T47D (cell line): ENCODE measurements around the gene NIPBL.
A peak's percentile ranks its signal among the peaks of the same experiment; 100 is the strongest.
"Not testable (repeated sequence)": the region's sequence is repeated elsewhere in the genome, so short reads cannot be mapped to it uniquely, and the experiment has no call there.

Experiments used
- DNase-seq, 2 experiments: peaks; one replicate each; pipeline versions ENCODE4 v3.0.0 to v3.0.0-alpha.2; 2011 to 2012; ENCODE audit warnings: low read depth in 1 of 2, low spot score in 1 of 2
- JUND ChIP-seq: IDR thresholded peaks from 2 replicates; pipeline ENCODE4 v1.6.1; 2012; ENCODE audit warnings: low read depth
- in situ Hi-C: cut with HindIII; loops from 2 replicates; pipeline ENCODE4 v1.10.0; 2016; ENCODE audit warnings: low sequenced_read_pairs, low pct_unique_long_range_greater_than_20kb

The NIPBL gene

GRCh38 chr5:37002176-37002751, 125.7 kb downstream of the NIPBL start:
- no peak for TF ChIP-seq JUND
- in situ Hi-C loops, result no loop called here
- no peak for DNase-seq

GRCh38 chr5:37005252-37005651, 128.7 kb downstream of the NIPBL start:
- in situ Hi-C loops, result no loop called here
- no peak for TF ChIP-seq JUND
- DNase-seq, result no peak

DNA sequence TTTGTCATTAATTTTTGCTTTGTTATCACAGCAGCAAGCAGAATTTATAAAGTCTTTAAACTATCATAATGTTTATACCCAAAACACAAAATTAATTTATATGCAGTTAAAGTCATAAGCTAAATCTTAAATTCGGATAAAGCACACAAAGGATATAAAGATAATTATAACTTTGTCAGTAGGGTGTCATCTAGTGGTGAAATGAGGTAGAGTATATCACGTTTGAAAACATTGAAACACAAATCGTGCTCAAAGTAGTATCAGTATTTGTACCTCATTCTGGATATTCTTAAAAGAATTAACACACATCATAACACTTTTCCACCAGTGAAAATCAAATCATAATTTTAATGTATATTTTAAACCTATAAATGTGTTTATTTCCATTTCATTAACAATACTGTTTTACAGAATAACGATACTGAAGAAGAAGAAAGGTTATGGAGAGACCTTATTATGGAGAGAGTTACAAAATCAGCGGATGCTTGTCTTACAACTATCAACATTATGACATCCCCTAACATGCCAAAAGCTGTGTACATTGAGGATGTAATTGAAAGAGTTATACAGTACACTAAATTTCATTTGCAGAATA, 129.5 kb downstream of the NIPBL start:
- DNase-seq, result peak; percentile 12 to 47
- in situ Hi-C loops, result no loop called here
- no peak for TF ChIP-seq JUND

- DNase-seq, in situ Hi-C loops: not testable (repeated sequence)
Measured at GRCh38 chr5:37013181-37013580, 136.6 kb downstream of the NIPBL start.

- no peak for TF ChIP-seq JUND
- no peak for DNase-seq
- in situ Hi-C loops, result no loop called here
Measured at GRCh38 chr5:37014321-37014720, 137.8 kb downstream of the NIPBL start.

- in situ Hi-C loops, result no loop called here
- DNase-seq, result no peak
- TF ChIP-seq JUND, result no peak
Measured at GRCh38 chr5:37015795-37016666, 139.5 kb downstream of the NIPBL start.

GRCh38 chr5:37028910-37029309, 152.3 kb downstream of the NIPBL start:
- TF ChIP-seq JUND, result no peak
- no peak for DNase-seq
- in situ Hi-C loops, result no loop called here

- TF ChIP-seq JUND, result no peak
- DNase-seq, result no peak
- in situ Hi-C loops, result no loop called here
Measured at GRCh38 chr5:37029436-37029835, 152.9 kb downstream of the NIPBL start.

DNA sequence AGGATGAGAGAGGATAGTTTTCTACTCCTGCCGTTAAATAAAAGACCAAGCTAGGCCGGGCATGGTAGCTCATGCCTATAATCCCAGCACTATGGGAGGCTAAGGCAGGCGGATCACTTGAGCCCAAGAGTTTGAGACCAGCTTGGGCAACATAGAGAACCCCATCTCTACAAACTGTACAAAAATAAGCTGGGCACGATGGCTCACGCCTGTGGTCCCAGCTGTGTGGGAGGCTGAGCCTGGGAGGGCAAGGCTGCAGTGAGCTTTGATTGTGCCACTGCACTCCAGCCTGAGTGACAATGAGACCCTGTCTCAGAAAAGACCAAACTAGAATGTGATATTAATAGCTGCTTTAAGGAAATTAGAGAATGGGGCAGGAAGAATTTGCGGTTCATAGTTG, 158.4 kb downstream of the NIPBL start:
- DNase-seq, result no peak
- TF ChIP-seq JUND, result no peak
- in situ Hi-C loops, result no loop called here

DNA sequence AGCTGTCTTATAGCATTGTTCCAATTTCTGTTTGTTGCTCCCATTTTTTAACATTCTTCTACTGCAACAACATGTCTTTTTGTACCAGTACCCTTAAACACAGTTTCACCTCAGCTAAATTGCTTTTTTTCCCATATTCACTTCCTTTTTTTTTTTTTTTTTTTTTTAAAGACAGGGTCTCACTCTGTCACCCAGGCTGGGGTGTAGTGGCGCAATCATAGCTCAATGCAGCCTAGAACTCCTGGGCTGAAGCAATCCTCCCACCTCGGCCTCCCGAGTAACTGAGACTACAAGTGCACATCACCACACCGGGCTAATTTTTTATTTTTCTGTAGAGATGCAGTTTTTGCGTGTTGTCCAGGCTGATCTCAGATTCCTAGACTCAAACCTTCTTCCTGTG, 161.3 kb downstream of the NIPBL start:
- TF ChIP-seq JUND, result no peak
- in situ Hi-C loops, result no loop called here
- no peak for DNase-seq

GRCh38 chr5:37039824-37040223, 163.3 kb downstream of the NIPBL start:
- no peak for TF ChIP-seq JUND
- in situ Hi-C loops, result no loop called here
- no peak for DNase-seq

DNA sequence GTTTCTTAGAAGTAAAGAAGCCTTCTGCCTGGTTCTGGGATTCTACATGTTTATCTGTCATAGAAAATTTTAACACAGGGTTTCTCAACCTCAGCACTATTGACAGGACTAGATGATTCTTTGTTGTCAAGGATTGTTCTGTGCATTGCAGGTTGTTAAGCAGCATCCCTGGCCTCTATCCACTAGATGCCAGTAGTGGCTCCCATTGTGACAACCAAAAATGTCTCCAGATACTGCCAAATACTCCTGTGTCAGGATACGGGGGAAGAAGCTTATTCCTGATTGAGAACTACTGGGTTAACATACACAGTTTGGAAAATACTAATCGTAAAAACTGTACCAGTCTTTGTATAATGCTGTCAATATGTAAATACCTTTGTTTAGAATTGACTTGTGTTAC, 167.1 kb downstream of the NIPBL start:
- no peak for TF ChIP-seq JUND
- DNase-seq, result peak in 1 of 2 experiments; percentile 51
- in situ Hi-C loops, result no loop called here

DNA sequence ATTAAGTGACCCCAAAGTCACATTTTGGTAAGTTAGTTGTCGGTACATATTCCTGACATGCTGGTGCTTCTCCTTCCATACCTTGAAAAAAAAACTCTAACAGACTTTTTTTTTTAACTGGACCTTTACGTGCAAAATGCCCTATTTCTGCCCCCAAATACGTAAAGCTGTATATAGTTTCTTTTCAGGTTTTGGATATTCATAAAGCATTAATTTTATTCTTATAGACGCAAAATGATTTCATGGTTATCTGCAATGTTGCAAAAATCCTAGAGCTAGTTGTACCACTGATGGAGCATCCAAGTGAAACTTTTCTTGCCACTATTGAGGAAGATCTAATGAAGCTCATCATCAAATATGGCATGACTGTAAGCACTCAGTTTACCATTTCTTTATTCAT, 167.6 kb downstream of the NIPBL start:
- in situ Hi-C loops, result no loop called here
- no peak for DNase-seq
- TF ChIP-seq JUND, result no peak
